RPMI8226 (cell line): Measurements from ENCODE around the gene C8A.

Source experiments
- DNase-seq: peaks from one replicate; pipeline ENCODE4 v3.0.0-alpha.2; 2015

C8A gene

DNA sequence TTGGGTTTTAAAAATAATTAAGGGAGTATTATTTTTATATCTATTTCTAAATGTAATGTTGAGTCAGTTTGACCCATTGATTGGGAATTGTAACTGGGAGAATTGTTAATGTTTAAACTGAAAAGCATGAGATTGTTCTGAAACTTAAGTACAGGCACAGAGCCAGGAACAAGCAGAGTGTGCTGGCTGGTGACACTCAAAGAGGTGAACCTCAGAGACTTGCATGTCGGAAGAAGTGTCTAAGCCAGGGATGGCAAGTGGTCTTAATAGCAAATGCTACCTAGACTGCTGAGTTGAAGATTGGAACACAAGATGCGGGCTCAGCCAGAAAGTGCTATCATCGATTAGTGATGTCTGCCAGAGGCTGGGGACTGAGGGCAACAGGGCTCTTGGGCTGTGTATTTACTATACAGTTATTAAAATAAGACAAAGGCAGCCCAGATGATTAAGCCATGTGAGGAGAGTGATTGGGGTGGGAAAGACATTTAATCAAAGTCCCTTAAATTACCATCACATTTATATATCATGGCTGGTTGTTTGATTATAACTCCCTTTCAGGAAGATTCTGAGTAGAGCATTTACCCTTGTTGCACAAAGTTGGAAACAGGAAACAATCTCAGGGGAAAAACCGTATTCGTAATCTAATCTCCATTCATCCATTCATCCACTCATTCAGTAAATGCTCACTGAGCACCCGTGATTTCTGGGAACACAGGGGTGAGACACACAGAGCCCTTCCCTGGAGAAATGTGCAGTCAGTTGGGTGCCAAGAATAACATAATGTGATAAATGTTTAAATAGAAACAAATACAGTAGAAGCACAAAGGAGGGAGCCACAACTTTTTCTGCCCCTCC lies 42.8 kb downstream of the C8A start:
- DNase-seq = no peak

DNA sequence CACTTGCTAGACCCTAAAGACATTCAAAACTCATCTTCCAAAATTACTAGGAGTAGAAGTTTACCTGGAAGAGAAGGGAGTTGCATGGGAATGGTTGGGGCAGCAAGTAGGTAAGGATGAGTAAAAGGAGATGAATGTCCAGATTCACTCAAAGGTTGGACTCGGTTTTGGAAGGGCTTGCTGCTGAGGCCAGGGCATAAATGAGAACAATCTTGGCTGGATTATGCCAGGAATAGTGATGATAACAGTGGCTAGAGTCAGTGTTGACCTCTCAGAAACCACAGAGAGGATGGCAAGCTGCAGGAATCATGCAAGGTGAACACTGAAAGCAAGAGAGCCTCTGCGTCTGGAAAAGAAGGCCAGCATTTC lies 43.4 kb downstream of the C8A start:
- DNase-seq = no peak

DNA sequence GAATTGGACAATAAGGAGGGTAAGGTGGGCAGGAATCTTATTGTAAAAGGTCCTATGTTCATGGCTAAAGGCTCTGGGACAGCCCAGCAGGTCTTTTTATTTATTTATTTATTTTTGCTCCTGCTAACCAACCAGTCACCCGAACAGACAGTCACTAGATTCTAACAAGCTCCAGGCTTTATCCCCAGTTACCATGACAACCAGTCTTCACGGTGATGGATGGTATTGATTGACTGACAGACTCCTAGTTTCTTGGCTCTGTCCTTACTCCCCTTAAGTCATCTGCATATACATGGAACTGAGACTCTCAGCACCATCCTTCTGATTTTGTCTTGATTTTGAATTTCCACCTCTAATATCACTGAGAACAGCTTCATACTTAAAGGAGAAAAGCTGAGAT lies 44.3 kb downstream of the C8A start:
- no peak for DNase-seq

DNA sequence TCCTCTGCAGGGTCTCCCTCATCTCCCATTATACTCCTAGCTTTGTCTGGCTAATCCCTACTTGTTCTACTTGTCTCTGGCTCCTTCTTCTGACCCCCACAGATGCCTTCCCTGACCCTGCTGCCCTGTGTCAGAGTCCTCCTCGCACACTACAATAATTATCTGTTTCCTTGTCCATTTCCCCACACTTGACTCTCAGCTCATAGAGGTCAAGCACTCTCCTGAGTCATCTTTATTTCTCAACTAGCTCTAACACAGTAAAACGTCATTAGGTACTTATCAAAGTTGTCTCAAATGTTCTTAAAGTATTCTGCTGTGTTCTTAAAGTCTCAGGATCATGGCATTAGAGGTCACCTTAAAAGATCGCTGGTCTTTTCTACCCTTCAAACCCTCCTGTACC lies 47.1 kb downstream of the C8A start:
- DNase-seq = no peak

DNA sequence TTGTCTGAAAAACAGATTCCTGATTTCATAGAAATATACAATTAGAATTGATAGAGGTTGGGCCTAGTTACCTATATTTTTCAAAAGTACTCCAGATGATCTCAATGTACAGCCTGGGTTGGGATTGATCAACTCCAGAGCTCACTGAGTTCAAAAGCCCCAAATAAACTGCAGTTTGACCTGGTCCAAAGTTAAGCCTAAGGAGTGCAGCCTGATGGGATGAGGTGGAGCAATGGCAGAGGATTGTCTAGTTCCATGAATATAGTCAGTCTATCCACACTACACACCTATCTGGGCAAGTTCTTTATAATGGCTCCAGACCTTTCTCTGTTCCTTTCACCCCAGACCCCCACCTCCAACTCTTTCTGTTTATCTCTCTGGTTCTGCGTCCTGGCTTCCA lies 49.2 kb downstream of the C8A start:
- DNase-seq = no peak

DNA sequence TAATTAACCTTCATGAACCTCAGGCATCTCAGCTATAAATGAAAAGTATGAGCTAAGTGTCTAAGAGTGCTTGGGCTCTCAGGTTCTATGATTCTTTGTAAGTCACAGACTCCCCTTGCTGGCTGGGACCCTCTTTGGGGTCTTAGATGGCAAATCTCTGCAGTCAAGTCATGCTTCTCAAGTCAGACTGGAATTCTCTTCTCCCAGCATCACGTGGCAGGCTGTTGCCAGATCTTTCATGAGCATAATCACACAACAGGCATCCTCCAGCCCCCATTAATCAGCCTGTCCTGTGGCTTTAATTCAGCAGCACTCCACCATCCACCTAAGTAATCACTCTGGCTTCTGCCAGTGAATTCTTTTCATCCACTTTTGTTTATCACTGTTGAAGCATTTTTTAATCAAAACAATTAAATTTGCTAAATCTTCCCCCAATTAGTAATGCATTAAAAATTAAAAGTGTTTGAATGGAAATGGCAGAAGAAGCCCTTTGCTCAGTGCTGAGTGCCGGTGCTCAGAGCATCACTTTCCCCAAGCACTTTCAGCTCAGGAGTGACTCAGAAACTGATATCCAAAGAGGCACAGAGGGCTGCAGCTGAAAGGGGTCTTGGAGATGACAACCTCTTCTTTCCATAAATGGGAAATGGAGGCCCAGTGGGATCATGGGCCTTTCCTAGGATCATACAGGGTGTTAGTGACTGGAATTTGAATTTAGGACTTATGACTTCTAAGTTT lies 50.2 kb downstream of the C8A start:
- DNase-seq = no peak

DNA sequence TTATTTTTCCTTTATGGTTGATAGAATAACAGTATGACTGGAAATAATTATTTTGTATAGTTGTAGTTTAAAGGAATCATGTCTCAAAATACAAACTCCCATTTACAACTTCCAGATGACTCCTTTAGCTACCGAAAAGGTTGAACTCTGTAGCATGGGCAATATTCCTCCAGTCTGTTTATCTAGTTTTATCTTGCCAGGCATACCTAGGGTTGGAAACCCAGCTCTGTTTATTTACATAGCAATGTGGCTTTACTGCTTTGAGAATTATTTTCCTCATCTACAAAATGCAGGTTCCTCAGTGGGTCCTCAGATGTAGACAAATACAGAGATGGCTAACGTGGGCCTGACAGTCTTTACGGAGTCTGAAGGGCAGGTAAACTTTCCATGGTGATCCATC lies 51.1 kb downstream of the C8A start:
- no peak for DNase-seq

DNA sequence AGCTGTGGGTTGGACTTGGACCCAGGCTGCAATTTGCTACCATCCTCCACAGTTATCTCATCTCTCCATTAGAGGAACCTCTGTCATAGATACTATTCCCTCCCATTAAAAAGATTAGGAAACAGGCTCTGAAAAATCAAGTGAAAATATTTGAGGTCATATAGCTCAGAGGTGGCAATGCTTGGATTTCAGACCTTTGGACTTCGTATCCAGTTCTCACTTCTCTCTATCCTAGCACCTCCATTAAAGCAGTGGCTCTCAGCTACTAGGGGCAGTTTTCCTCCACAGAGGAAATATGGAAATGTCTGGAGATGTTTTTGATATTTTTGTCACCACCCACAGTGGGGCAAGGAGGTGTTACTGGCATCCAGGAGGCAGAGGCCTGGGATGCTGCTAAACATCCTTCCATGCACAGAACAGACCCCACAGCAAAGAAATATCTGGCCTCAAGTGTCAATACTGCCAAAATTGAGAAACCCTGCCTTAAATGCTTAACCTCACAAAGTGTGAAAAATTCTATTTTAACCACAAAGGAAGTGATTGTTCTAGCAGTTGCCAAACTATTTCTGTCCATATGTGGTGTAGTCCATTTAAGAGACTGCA lies 54.1 kb downstream of the C8A start:
- no peak for DNase-seq

DNA sequence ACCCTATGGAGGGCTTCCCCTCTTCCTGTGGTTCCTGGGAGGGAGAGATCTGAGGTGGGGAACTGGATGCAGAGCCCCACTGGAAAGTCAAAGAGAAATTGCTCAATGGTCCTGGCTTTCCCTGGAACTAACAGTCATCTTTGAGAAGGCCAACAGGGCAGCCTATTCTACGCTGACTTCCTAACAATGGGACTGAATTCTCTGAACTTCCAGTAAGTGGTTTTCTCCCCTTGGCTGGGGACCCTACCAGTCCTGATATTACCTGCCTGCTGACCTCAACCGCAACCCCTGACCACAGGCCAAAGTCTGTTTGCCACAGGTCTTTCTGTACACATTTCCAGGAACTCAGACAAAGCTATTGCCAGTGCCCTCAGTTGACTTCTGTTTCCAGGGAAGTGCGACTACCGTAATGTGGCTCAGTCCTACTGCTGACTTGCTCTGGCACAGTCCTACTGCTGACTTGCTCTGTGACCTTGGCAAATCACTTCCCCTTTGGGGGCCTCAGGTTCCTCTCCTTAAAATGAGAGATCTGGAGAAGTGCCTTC lies 55.9 kb downstream of the C8A start:
- no peak for DNase-seq

DNA sequence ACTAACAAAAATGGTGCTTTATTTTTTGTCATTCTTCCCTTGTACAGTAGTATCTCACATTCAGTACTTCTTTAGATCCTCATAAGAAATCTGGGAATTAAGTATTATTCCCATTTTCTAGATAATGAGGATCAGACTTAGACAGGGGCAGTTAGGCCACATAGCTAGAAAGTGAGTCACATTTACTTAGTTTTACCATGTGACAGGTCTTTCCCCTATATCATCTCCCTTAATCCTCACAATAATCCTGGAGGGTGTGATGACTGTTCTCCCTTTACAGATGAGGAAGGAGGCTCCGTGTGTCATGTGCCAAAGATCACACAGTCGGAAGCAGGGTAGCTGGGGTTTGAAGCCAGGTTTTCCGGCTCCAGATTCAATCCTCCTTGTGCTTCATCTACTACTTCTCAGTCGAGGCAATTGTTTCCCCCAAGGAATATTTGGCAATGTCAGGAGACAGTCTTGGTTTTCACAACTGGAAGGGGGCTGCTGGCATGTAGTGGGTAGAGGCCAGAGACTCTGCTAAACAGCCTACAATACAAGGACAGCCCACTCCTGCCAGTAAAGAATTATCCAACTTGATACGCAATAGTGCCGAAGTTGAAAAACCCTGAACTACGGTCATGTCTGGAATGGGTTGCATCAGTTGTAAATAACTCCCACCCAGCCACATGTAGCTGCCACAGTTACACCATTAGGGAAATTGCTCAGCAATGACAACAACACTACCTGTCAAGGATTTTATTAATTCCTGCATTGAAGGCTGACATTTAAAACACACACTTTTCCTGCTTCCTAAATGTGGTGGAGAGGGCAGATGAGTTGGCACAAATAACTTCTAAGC lies 56.7 kb downstream of the C8A start:
- no peak for DNase-seq

DNA sequence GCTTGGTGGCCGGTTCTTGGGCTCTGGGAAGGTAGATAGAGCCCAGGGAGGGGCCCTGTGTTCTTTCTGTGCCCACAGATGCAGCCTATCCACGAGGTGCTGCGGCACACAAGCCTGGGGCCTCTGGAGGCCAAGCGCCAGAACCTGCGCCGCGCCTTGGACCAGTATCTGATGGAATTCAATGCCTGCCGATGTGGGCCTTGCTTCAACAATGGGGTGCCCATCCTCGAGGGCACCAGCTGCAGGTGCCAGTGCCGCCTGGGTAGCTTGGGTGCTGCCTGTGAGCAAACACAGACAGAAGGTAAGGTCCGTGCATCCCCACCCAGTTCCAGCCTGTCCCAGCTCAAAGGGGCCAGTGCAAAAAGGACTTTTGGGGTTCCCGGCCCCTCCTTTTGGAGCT lies 57.7 kb downstream of the C8A start:
- DNase-seq = no peak

DNA sequence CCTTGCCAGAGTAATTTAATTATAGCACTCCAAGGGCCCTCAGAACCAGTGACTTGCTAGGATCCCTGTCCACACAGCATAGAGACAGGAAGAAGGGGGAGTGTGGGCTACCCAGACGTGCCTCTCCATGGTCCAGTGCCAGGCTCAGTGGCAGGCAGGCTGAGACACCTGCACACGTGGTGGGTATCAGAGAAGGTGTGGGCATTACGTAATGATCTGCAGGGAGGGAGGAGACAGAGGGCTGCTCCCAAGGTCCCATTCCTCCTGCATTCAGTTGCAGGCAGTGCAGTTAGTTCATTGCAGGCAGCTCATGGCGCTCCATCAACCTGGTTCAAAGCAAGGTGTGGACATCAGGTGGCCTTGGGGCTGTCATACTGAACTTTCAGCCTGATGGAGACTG lies 61.4 kb downstream of the C8A start:
- DNase-seq = no peak

DNA sequence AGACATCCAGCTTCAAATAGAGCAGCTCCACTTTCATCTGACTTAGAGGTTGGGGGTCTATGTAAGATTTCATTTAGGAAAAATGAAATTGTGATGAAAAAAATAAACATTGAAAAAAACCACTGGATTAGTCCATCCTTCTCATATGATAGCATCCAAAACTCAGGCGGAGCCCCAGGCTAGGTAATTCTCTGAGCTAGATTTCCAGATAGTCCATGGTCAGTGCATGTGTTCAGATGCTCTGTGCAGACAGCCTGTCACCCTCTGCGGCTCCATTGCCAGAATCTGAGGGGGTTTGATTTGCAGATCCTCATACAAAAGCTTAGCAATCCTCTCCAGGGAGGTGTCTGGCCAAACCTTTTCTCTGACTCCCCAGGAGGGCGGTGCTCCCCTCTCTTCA lies 62.0 kb downstream of the C8A start:
- DNase-seq = no peak

DNA sequence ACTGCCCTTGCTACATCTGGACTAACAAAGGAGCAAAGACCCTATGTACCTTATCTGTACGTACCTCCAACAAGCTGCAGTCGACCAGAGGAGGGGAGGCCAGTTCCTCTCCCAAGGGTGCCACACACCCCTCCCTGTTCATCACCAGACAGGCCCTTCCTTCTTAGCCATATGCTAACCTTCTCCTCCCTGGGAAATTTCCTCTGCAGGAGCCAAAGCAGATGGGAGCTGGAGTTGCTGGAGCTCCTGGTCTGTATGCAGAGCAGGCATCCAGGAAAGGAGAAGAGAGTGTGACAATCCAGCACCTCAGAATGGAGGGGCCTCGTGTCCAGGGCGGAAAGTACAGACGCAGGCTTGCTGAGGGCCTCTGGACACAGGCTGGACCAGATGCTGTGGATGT lies 62.8 kb downstream of the C8A start:
- no peak for DNase-seq

DNA sequence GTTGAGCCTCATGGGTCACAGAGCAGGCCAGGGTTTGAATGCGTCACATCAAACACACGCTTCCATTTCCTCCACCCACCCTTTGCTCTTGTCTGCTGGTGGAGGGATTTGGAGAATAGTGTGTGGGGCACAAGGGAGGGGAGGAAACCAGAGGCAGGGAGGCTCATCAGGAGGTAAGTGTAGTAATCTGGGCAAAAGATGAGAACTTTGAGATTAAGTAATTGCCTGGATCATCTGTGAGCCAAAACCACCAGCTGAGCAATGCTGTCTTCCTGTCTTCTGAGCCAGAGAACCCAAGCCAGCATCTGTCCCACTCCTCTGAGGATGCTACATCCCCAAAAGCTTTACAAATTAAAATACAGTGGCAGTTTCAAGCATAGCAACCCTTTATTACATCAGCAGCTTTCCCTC lies 66.0 kb downstream of the C8A start:
- no peak for DNase-seq

DNA sequence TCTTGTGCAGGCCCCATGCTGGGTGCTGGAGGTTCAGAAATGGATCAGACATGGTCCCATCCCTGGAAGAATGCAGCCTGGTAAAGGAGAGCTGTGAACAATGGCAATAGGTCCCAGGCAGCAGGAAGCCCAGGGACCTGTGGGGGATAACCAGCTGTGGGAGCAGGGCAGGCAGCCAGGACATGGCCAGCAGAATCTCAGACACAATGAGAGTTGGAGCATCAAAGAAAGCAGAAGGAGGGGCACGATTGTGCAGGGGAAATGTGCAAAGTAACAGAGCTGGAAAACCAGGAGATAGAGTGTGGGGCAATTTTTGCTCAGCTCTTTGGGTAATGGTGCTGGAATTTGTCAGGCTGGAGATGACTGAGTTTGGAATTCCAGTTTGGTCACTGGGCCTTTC lies 66.9 kb downstream of the C8A start:
- DNase-seq = no peak

DNA sequence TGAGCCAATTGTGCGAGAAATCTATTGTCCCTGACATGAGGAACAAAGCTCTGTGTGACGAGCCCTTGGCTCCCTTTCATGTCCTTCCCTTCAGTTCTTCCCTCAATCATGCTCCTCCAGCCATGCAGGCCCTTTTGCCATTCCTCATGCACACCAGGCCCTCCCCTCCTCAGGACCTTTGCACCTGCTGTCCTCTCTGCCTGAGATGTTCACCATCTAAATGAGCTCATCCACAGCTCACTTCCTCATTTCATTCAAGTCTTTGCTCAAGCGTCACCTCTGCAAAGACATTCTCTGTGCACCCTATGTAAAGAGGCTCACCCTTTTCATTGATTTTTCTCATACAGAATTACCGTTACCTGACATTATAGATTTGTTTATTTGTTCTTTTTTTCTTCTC lies 67.5 kb downstream of the C8A start:
- no peak for DNase-seq

DNA sequence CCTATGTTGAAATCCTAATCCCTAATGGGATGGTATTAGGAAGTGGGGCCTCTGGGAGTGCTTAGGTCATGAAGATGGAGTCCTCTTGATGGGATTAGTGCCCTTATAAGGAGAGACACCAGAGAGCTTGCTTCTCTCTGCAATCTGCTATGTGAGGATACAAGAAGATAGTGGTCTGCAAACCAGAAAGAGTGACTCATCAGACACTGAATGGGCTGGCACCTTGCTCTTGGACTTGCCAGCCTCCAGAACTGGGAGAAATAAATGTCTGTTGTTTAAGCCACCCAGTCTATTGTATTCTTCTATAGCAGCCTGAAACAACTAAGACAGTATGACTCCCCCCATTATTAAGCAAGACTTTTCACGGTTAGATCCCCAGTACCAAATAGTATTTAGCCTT lies 67.9 kb downstream of the C8A start:
- DNase-seq = no peak

DNA sequence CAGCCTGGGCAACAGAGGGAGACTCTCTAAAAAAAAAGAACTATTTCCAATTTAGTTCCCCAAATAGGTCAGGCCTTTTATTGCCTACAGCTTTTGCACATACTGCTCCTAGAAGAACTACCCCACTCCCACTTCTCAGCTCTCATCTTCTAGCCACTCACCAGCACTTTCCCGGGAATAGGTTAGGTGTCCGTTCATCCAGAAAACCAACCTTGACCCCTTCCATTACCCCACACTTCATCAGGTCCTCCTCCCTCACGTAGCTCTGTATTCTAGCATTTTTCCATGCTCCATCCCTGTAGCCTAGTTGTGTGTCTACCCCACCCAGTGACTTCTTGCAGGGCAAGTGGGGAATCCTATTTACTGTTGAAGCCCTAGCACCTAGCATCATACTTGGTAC lies 68.6 kb downstream of the C8A start:
- no peak for DNase-seq

DNA sequence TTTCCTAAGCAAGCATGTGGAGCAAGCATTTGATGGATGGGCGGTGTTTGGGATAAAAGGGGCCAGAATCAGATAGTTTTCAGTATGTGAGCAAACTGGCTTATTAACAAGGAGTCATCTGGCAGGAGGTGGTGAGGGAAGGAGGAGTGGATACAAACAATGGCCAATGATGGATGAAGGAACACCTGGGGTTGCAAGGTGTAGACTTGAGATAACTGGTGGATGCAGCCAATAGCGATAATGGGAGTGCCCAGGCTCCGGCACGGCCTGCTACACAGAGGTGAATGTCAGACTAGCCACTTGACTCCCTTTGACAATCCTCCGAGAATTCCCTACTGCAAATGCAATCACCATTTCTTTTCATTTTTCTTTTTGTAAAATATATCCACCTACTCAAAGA lies 69.5 kb downstream of the C8A start:
- DNase-seq = no peak

DNA sequence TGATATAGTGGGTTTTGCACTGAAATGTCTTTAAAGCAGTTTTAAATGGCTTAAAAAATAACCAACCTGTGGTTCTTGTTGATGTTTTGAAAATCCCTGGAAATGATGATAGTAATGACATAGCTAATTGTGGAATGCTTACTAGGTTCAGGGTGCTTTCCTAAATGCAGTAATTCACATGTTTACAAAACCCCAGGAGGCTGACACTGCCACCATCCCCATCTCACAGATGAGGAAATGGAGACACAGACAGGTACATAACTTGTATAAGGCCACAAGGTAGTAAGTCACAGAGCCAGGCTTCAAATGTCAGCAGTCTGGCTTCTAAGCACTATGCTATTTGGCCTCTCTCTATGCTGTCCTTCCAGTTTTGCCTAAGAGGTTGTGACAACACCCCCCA lies 70.6 kb downstream of the C8A start:
- no peak for DNase-seq

DNA sequence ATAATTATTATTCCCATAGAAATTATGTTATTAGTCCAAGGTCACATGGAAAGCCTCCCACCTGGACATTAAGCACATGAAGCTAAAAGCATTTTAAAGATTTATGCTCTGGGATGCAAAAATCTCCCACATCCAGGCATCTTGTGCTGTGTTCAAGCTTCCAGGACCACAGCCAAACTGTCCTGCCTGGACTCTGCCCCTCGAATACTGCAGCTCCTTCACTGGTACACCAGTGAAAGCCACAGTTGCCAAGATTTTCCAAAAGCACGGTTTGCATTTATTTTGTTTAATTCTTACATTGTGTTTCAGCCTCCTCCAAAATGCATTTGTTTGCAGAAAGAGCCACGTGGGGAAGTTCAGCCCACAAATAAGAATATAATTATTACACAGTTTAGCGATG lies 72.6 kb downstream of the C8A start:
- DNase-seq = no peak

DNA sequence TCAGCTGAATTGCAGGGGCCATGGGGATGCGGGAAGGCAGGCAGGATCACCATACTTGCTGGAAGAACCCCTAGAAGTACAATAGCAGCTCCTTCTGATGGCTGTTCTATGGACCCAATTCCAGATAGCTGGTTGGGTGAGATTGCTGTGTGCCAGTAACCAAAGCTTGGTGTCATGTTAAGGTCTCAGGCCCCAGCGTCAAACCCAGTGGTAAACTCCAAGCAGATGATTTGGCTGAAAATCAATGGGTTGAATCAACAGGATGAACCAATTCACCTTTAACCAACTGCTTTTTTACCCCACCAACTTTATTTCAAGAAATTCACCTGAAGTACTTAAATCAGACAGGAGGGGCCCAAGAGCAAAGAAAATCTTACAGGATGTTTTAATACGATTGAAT lies 73.4 kb downstream of the C8A start:
- no peak for DNase-seq
